Activated T-helper 1 cell treated with Interleukin-2 at 50 U/mL for 16 hours (primary cell): ENCODE results near the gene DHX40.
"Not testable (repeated sequence)": the region's sequence is repeated elsewhere in the genome, so short reads cannot be mapped to it uniquely, and the experiment has no call there.

Experiments used
- DNase-seq: peaks from one replicate; pipeline ENCODE4 v3.0.0-alpha.2; 2020; ENCODE audit warnings: low read depth

Gene DHX40

GRCh38 chr17:59565171-59565958 lies at the start of gene DHX40:
DHX40 (plus strand) TSS chr17:59565610; CDS start chr17:59565672, 62 bp downstream.
- DNase-seq = peak; percentile 85

- DNase-seq = no peak
These were observed 49.0 kb upstream of the DHX40 start for GRCh38 chr17:59516451-59516850.

- DNase-seq = no peak
These were observed 46.3 kb upstream of the DHX40 start for GRCh38 chr17:59519132-59519531.

GRCh38 chr17:59520251-59520650 lies 45.2 kb upstream of the DHX40 start:
- DNase-seq = no peak

GRCh38 chr17:59521465-59522126 lies 43.8 kb upstream of the DHX40 start:
- DNase-seq = peak; percentile 10

GRCh38 chr17:59524930-59525329 lies 40.5 kb upstream of the DHX40 start:
- not testable (repeated sequence) for DNase-seq

- DNase-seq = no peak
These were observed 39.7 kb upstream of the DHX40 start for GRCh38 chr17:59525668-59526067.

- DNase-seq = no peak
These were observed 39.0 kb upstream of the DHX40 start for GRCh38 chr17:59526451-59526850.

GRCh38 chr17:59527325-59527917 lies 38.0 kb upstream of the DHX40 start:
- DNase-seq = no peak

- DNase-seq = no peak
These were observed 37.5 kb upstream of the DHX40 start for GRCh38 chr17:59527931-59528330.

- no peak for DNase-seq
These were observed 34.9 kb upstream of the DHX40 start for GRCh38 chr17:59530531-59530930.

- no peak for DNase-seq
These were observed 31.7 kb upstream of the DHX40 start for GRCh38 chr17:59533694-59534093.

- DNase-seq = no peak
These were observed 30.8 kb upstream of the DHX40 start for GRCh38 chr17:59534583-59534982.

GRCh38 chr17:59538195-59538909 lies 27.1 kb upstream of the DHX40 start:
- no peak for DNase-seq

GRCh38 chr17:59542960-59543635 lies 22.3 kb upstream of the DHX40 start:
- no peak for DNase-seq

GRCh38 chr17:59545942-59546341 lies 19.5 kb upstream of the DHX40 start:
- no peak for DNase-seq

- DNase-seq = no peak
These were observed 18.1 kb upstream of the DHX40 start for GRCh38 chr17:59547131-59547915.

- not testable (repeated sequence) for DNase-seq
These were observed 16.4 kb upstream of the DHX40 start for GRCh38 chr17:59548985-59549384.

GRCh38 chr17:59550703-59551102 lies 14.7 kb upstream of the DHX40 start:
- no peak for DNase-seq

GRCh38 chr17:59558039-59558438 lies 7.4 kb upstream of the DHX40 start:
- no peak for DNase-seq

GRCh38 chr17:59558953-59559352 lies 6.5 kb upstream of the DHX40 start:
- no peak for DNase-seq
